GM12892 (cell line): ENCODE data around the gene ZNF23.

Experiments used
- POLR2A ChIP-seq: IDR thresholded peaks from 2 replicates; pipeline ENCODE4 v1.6.1; 2011; ENCODE audit warnings: low read depth, low read length, control low read depth
- POLR2AphosphoS5 ChIP-seq: IDR thresholded peaks from 2 replicates; pipeline ENCODE4 v1.6.1; 2011; ENCODE audit warnings: low read depth, low read length, control low read depth

DNA sequence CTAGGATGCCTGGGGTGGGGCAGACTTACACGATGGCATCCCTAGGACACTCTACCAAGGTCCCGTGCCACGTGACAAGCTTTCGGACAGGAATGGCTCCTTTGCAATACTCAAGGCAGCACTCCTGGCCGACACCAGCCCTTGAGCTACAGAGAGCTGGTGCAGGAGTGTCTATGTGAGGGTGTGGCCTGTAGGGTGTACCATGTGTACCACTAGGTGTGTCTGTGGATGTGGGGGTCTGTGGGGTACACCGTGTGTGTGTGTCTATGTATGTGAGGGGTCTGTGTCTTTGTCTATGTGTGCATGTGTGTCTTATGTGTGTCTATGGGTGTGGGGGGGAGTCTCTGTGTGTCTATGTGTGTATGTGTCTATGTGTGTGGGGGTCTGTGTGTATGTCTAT is 18.3 kb downstream of the ZNF23 start:
- TF ChIP-seq POLR2AphosphoS5: no peak
- no peak for TF ChIP-seq POLR2A
